ENCODE results near the gene PALLD. TPM values are rescaled to one million over a fixed set of nuclear protein-coding genes. Genes with fewer than 3 reads are reported as not detected.

Gene PALLD
- total RNA-seq, 1 experiment from 2014 or later = 6.5 TPM

GRCh38 chr4:168717847-168718246, 221.0 kb downstream of the PALLD start:
- DNase-seq (ENCODE audit: low read depth, low spot score) (no peak), ATAC-seq (no peak)
- Histone ChIP-seq H3K9me3 (ENCODE audit: control insufficient read depth, insufficient read depth, low read depth, low read length) (no peaks in the 10 kb centered on the region), H3K36me3 (ENCODE audit: control insufficient read depth, insufficient read depth, low read length) (no peaks in the 10 kb centered on the region), H3K27me3 (ENCODE audit: control insufficient read depth, insufficient read depth, low read length) (no peaks in the 10 kb centered on the region), H3K4me1 (ENCODE audit: control insufficient read depth, insufficient read depth, low read length) (no peaks in the 10 kb centered on the region), H3K4me3 (ENCODE audit: low read depth in 2 of 2, low read length in 2 of 2) (no peak overlapping the region), H3K27ac (ENCODE audit: low read length) (no peak overlapping the region)
- intact Hi-C loops (cut with micrococcal nuclease; ENCODE audit: unreplicated experiment) = loop anchor here (10.0 kb wide), 1 partner anchor 177 kb away; no protein-coding TSS in a partner anchor
- POLR2A ChIA-PET = no interaction called here
- CTCF ChIA-PET = no interaction called here
- no TSS peak for BruUV-seq (replicated peaks)
- in situ Hi-C loops (cut with HindIII; ENCODE audit: low pct_unique_long_range_greater_than_20kb, low sequenced_read_pairs) = no loop called here
- no peak for TF ChIP-seq REST (IDR thresholded peaks at IDR 0.05; ENCODE audit: insufficient read depth in 1 of 2, low read depth in 2 of 2, low read length in 1 of 2)
- TF ChIP-seq TCF7L2 (IDR thresholded peaks at IDR 0.05; ENCODE audit: low read depth, low read length) = no peak
- TF ChIP-seq SIN3A (IDR thresholded peaks at IDR 0.05; ENCODE audit: borderline replicate concordance, insufficient read depth, low read depth, low read length) = no peak

- intact Hi-C loops (cut with micrococcal nuclease; ENCODE audit: unreplicated experiment) = loop anchor here (10.0 kb wide), 1 partner anchor 175 kb away; no protein-coding TSS in a partner anchor
- BruUV-seq (replicated peaks) = no TSS peak
- TF ChIP-seq TCF7L2 (IDR thresholded peaks at IDR 0.05; ENCODE audit: low read depth, low read length) (no peak), POLR2AphosphoS5 (IDR thresholded peaks at IDR 0.05; ENCODE audit: low read depth, low read length) (no peak), REST (IDR thresholded peaks at IDR 0.05; ENCODE audit: insufficient read depth in 1 of 2, low read depth in 2 of 2, low read length in 1 of 2) (no peak), SIN3A (IDR thresholded peaks at IDR 0.05; ENCODE audit: borderline replicate concordance, insufficient read depth, low read depth, low read length) (no peak), CTCF (IDR thresholded peaks at IDR 0.05) (no peak)
- Histone ChIP-seq H3K4me3 (ENCODE audit: low read depth in 2 of 2, low read length in 2 of 2) (no peak overlapping the region), H3K4me1 (ENCODE audit: control insufficient read depth, insufficient read depth, low read length) (no peaks in the 10 kb centered on the region), H3K27ac (ENCODE audit: low read length) (no peak overlapping the region), H3K36me3 (ENCODE audit: control insufficient read depth, insufficient read depth, low read length) (no peaks in the 10 kb centered on the region), H3K9me3 (ENCODE audit: control insufficient read depth, insufficient read depth, low read depth, low read length) (no peaks in the 10 kb centered on the region), H3K27me3 (ENCODE audit: control insufficient read depth, insufficient read depth, low read length) (no peaks in the 10 kb centered on the region)
- POLR2A ChIA-PET = no interaction called here
- ATAC-seq = no peak
- in situ Hi-C loops (cut with HindIII; ENCODE audit: low pct_unique_long_range_greater_than_20kb, low sequenced_read_pairs) = no loop called here
- CTCF ChIA-PET = no interaction called here
- DNase-seq (ENCODE audit: low read depth, low spot score) = no peak
These were observed 222.9 kb downstream of the PALLD start for GRCh38 chr4:168719725-168720124.

Measured in Panc1 (cell line).